ENCODE data around the gene CRYBG1.

DNA sequence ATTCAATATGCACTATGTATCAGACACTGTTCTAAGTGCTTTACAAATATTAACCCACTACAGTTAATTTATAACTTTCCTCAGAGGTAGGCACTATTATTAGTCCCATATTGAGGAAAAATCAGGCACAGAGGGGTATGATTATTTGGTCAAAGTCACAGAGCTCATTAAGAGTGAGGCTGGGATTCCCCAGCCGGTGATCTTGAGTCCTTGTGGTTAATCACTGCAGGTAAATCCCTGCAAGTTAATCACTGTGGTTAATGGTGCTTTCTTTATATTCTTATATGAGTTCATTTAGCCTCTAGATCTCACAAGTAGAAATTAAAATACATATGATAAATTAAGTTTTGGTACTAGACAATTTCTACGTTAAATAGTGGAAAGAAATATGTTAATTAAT is 9.2 kb downstream of the CRYBG1 start:
- TF ChIP-seq, protein P1, sequence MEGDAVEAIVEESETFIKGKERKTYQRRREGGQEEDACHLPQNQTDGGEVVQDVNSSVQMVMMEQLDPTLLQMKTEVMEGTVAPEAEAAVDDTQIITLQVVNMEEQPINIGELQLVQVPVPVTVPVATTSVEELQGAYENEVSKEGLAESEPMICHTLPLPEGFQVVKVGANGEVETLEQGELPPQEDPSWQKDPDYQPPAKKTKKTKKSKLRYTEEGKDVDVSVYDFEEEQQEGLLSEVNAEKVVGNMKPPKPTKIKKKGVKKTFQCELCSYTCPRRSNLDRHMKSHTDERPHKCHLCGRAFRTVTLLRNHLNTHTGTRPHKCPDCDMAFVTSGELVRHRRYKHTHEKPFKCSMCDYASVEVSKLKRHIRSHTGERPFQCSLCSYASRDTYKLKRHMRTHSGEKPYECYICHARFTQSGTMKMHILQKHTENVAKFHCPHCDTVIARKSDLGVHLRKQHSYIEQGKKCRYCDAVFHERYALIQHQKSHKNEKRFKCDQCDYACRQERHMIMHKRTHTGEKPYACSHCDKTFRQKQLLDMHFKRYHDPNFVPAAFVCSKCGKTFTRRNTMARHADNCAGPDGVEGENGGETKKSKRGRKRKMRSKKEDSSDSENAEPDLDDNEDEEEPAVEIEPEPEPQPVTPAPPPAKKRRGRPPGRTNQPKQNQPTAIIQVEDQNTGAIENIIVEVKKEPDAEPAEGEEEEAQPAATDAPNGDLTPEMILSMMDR (IDR thresholded peaks at IDR 0.05) = no peak
- TF ChIP-seq, protein P2, sequence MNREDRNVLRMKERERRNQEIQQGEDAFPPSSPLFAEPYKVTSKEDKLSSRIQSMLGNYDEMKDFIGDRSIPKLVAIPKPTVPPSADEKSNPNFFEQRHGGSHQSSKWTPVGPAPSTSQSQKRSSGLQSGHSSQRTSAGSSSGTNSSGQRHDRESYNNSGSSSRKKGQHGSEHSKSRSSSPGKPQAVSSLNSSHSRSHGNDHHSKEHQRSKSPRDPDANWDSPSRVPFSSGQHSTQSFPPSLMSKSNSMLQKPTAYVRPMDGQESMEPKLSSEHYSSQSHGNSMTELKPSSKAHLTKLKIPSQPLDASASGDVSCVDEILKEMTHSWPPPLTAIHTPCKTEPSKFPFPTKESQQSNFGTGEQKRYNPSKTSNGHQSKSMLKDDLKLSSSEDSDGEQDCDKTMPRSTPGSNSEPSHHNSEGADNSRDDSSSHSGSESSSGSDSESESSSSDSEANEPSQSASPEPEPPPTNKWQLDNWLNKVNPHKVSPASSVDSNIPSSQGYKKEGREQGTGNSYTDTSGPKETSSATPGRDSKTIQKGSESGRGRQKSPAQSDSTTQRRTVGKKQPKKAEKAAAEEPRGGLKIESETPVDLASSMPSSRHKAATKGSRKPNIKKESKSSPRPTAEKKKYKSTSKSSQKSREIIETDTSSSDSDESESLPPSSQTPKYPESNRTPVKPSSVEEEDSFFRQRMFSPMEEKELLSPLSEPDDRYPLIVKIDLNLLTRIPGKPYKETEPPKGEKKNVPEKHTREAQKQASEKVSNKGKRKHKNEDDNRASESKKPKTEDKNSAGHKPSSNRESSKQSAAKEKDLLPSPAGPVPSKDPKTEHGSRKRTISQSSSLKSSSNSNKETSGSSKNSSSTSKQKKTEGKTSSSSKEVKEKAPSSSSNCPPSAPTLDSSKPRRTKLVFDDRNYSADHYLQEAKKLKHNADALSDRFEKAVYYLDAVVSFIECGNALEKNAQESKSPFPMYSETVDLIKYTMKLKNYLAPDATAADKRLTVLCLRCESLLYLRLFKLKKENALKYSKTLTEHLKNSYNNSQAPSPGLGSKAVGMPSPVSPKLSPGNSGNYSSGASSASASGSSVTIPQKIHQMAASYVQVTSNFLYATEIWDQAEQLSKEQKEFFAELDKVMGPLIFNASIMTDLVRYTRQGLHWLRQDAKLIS (CRISPR knock-in tag; IDR thresholded peaks at IDR 0.05; ENCODE audit: borderline replicate concordance) = no peak
- no peak for TF ChIP-seq IRF2 (CRISPR knock-in tag; IDR thresholded peaks at IDR 0.05; ENCODE audit: borderline replicate concordance, low read depth)
- TF ChIP-seq, protein P3, sequence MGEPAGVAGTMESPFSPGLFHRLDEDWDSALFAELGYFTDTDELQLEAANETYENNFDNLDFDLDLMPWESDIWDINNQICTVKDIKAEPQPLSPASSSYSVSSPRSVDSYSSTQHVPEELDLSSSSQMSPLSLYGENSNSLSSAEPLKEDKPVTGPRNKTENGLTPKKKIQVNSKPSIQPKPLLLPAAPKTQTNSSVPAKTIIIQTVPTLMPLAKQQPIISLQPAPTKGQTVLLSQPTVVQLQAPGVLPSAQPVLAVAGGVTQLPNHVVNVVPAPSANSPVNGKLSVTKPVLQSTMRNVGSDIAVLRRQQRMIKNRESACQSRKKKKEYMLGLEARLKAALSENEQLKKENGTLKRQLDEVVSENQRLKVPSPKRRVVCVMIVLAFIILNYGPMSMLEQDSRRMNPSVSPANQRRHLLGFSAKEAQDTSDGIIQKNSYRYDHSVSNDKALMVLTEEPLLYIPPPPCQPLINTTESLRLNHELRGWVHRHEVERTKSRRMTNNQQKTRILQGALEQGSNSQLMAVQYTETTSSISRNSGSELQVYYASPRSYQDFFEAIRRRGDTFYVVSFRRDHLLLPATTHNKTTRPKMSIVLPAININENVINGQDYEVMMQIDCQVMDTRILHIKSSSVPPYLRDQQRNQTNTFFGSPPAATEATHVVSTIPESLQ (CRISPR knock-in tag; IDR thresholded peaks at IDR 0.05) = no peak
- TF ChIP-seq, protein P4, sequence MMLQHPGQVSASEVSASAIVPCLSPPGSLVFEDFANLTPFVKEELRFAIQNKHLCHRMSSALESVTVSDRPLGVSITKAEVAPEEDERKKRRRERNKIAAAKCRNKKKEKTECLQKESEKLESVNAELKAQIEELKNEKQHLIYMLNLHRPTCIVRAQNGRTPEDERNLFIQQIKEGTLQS (CRISPR knock-in tag; conservative IDR thresholded peaks at IDR 0.05) = no peak
- TF ChIP-seq, protein P5, sequence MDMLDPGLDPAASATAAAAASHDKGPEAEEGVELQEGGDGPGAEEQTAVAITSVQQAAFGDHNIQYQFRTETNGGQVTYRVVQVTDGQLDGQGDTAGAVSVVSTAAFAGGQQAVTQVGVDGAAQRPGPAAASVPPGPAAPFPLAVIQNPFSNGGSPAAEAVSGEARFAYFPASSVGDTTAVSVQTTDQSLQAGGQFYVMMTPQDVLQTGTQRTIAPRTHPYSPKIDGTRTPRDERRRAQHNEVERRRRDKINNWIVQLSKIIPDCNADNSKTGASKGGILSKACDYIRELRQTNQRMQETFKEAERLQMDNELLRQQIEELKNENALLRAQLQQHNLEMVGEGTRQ (CRISPR knock-in tag; IDR thresholded peaks at IDR 0.05) = no peak
- TF ChIP-seq, protein P6, sequence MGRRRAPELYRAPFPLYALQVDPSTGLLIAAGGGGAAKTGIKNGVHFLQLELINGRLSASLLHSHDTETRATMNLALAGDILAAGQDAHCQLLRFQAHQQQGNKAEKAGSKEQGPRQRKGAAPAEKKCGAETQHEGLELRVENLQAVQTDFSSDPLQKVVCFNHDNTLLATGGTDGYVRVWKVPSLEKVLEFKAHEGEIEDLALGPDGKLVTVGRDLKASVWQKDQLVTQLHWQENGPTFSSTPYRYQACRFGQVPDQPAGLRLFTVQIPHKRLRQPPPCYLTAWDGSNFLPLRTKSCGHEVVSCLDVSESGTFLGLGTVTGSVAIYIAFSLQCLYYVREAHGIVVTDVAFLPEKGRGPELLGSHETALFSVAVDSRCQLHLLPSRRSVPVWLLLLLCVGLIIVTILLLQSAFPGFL (CRISPR knock-in tag; IDR thresholded peaks at IDR 0.05; ENCODE audit: borderline replicate concordance) = no peak
- TF ChIP-seq, protein P7, sequence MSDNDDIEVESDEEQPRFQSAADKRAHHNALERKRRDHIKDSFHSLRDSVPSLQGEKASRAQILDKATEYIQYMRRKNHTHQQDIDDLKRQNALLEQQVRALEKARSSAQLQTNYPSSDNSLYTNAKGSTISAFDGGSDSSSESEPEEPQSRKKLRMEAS (CRISPR knock-in tag; IDR thresholded peaks at IDR 0.05) = no peak
- TF ChIP-seq ZNF138 (CRISPR knock-in tag; conservative IDR thresholded peaks at IDR 0.05) = no peak
- TF ChIP-seq, protein P8, sequence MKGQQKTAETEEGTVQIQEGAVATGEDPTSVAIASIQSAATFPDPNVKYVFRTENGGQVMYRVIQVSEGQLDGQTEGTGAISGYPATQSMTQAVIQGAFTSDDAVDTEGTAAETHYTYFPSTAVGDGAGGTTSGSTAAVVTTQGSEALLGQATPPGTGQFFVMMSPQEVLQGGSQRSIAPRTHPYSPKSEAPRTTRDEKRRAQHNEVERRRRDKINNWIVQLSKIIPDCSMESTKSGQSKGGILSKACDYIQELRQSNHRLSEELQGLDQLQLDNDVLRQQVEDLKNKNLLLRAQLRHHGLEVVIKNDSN (CRISPR knock-in tag; IDR thresholded peaks at IDR 0.05) = no peak

Data from WTC11 (cell line).